22Rv1 (cell line): Measurements from ENCODE around the gene OAF.
"Not testable (repeated sequence)": the region's sequence is repeated elsewhere in the genome, so short reads cannot be mapped to it uniquely, and the experiment has no call there.

Experiments
- H3K27ac ChIP-seq: fragments of 450-650 bp; 2 replicates; pipeline ENCODE4 v1.5.1; 2017
- ZFX ChIP-seq: fragments of 450-650 bp; IDR thresholded peaks from 2 replicates; pipeline ENCODE4 v1.6.1; 2017; ENCODE audit warnings: antibody characterized with exemption, borderline replicate concordance
- TF ChIP-seq, protein P1 (sequence below): fragments of 450-650 bp; IDR thresholded peaks from 2 replicates; pipeline ENCODE4 v1.5.1; 2017; ENCODE audit warnings: mild to moderate bottlenecking

The OAF gene

GRCh38 chr11:120248551-120249278 lies 37.9 kb downstream of the OAF start:
- H3K27ac ChIP-seq, result no peak overlapping the region

DNA sequence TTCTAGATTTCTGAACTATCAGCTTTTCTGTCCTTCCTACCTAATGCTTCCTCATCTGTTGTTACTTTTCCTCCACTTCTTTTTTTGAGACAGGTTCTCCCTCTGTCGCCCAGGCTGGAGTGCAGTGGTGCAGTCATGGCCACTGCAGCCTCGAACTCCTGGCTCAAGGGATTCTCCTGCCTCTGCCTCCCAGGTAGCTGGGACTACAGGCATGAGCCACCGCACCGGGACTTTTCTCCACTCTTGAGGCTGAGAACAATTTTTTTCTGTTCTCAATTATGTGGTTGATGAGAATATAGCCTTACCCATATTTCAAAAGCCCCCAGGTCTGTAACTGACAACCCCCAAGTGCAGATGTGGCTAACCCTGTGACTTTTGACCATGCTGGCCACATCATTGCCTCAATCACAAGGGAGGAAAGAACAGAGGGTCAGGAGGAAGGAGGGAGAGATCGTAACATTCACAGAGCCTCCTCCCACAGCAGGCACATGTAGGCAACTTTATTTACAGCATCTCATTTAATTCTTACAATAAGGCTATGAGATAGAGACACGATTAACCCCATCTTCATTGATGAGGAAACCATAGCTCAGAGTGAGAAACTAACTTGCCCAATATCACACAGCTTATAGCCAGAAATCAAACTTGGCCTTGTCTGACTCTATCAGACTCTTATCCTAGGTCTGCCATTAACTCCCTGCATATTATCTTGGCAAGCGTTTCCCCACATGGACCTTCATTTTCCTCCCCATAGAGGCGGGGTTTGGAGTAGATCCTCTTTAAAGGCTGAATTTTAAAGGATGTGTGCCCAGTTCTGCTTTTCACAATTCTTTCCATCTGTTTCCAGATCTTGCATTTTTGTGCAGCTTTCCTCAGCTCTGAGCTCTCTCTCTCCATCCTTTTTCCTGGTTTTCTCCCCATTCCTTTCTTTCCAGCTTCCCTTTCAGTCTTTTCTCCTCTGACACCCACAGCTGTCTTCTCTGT lies 38.7 kb downstream of the OAF start:
- no peak overlapping the region for H3K27ac ChIP-seq
- TF ChIP-seq, protein P1, sequence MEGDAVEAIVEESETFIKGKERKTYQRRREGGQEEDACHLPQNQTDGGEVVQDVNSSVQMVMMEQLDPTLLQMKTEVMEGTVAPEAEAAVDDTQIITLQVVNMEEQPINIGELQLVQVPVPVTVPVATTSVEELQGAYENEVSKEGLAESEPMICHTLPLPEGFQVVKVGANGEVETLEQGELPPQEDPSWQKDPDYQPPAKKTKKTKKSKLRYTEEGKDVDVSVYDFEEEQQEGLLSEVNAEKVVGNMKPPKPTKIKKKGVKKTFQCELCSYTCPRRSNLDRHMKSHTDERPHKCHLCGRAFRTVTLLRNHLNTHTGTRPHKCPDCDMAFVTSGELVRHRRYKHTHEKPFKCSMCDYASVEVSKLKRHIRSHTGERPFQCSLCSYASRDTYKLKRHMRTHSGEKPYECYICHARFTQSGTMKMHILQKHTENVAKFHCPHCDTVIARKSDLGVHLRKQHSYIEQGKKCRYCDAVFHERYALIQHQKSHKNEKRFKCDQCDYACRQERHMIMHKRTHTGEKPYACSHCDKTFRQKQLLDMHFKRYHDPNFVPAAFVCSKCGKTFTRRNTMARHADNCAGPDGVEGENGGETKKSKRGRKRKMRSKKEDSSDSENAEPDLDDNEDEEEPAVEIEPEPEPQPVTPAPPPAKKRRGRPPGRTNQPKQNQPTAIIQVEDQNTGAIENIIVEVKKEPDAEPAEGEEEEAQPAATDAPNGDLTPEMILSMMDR, result no peak
- no peak for TF ChIP-seq ZFX

More at GRCh38 chr11:120248551-120249278, 37.9 kb downstream of the OAF start:
- TF ChIP-seq ZFX, result no peak

DNA sequence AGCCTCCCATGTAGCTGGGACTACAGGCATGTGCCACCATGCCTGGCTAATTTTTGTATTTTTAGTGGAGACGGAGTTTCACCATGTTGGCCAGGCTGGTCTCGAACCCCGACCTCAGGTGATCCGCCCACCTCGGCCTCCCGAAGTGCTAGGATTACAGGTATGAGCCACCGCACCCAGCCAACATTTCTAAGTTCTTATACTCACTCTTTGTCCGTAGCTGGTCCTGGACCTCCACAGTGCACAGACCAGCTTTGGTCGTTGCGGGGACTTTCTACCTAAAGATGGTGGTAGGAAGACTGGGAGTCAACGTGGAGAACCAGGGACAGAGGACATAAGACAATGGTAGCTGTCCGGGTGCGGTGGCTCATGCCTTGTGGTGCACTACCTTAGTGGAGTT lies 42.5 kb downstream of the OAF start:
- H3K27ac ChIP-seq, result not testable (repeated sequence)

GRCh38 chr11:120254788-120255518 lies 44.1 kb downstream of the OAF start:
- no peak overlapping the region for H3K27ac ChIP-seq
- TF ChIP-seq, protein P1, result no peak
- no peak for TF ChIP-seq ZFX

DNA sequence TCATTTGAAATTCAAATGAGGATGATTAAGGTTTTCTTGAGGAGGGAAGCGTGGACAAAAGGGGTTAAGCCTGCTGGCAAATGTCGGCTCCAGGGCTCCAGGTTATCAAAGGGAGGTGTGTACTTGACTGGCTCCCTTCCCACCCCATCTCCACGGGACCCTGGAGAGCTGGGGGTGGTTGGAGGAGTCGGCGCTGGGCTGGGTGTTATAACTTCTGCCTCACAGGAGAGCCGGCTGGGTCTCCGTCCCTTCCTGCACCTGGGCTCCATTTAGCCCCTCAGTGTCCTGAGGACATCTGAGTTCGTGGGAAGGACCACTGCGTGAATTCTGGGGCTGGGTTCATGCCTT lies 44.7 kb downstream of the OAF start:
- TF ChIP-seq ZFX, result no peak
- TF ChIP-seq, protein P1, result no peak
- no peak overlapping the region for H3K27ac ChIP-seq

DNA sequence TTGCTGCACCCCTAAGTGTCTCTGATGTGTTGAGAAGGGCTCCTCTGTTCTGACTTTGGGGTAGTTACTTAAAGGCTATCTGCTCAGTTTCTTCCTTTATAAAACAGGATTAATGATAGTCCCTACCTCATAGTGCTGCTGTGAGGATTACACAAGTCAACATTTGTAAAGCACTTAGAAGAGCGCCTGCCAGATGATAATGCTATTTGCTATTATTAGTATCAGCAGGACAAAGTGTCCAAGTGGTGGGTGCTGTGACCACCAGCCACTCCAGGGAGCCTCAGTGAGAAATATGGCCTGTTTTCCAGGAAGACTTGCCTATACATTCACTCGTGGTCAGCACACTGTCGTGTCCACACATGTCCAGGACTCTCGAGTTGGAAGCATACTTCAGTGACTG lies 45.3 kb downstream of the OAF start:
- TF ChIP-seq ZFX, result no peak
- TF ChIP-seq, protein P1, result no peak
- no peak overlapping the region for H3K27ac ChIP-seq

DNA sequence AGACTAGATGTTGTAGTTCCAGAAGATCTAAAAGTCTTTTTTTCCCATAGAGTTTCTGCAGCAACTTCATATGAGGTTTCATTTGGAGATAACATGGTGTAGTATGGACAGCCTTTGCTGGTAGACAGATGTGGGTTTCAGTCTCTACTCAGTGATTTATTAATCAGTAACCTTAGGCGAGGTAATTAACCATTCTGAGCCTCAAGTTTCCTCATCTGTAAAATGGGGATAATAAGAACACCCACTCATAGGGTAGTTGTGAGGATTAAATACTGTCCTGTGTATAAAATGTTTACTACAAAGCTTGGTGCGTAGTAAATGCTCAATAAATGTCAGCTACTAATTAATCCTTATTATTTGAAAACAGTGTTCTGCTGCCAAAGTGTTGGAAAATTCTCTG lies 45.9 kb downstream of the OAF start:
- TF ChIP-seq, protein P1, result no peak
- TF ChIP-seq ZFX, result no peak
- no peak overlapping the region for H3K27ac ChIP-seq

DNA sequence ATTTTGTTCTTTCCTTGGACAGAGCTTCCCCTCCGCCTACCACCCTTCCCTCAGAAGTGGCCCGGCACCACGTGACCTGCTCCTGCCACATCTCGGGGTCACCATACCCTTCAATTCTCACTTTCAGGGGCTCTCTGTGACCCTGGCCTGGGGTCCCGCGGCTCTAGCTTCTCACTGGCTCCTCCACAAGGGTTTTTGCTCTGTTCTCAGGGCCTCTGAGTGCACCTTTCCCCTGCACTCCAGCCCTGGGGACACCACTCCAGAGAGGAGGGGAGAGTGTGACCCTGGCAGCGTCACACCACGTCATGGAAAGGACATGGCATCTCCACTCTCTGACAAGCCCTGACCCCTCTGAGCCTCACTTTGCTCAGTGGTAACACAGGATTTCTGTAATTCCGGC lies 46.5 kb downstream of the OAF start:
- TF ChIP-seq, protein P1, result no peak
- TF ChIP-seq ZFX, result no peak
- H3K27ac ChIP-seq, result no peak overlapping the region
